HG02970 (cell line): ENCODE data around the gene LRP8.

Experiments
- ATAC-seq: cut with Tn5 transposase; IDR thresholded peaks from one replicate; pipeline ENCODE4 v1.9.1; 2021; ENCODE audit warnings: mild to moderate bottlenecking, moderate library complexity, moderate number of reproducible peaks; ENCODE audit not compliant: unreplicated experiment, low FRiP score

The LRP8 gene

DNA sequence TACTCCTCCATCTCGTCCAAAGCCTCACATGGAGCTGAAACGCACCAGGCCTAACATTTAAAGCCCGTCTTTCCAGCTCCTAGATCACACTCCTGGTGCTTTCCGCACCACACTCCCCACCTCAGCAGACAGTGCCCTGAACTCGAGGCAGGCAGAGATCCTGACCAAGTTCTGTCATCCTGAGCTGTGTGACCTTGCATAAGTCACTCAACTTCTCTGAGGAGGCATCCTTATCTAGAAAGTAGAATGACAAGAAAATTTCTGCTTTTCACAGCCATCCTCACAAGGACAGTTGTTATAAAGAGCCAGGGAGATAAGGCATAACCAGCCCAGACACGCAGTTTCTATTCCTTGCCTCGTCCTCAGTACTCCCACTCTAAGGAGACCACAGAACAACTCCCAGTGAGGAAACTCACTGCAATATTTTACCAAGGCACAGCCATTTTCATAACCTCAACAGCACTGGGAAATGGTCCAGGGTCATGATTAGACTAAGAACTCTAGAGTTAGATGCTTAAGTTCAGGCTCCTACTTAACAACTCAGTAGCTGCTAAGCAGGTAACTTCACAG, 3.1 kb downstream of the LRP8 start:
- no peak for ATAC-seq

DNA sequence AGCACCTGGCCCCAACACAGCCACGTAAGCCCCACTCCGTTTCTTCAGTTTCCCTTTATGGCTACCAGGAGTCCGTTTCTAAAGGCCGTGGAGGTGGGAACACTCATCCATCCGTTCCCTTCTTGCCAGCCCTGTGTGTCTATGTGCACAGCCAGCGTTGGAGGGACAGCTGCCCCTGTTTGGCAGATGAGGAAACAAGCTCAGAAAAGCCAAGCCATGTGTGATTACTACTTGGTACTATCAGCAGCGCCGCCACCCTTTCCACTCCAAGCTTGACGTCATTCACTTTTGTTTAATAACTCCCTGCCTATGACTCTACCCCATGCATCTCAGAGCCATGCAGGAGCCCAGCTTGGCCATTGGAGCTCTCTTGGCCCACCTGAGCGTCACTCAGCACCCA, 3.5 kb downstream of the LRP8 start:
- ATAC-seq, result no peak

DNA sequence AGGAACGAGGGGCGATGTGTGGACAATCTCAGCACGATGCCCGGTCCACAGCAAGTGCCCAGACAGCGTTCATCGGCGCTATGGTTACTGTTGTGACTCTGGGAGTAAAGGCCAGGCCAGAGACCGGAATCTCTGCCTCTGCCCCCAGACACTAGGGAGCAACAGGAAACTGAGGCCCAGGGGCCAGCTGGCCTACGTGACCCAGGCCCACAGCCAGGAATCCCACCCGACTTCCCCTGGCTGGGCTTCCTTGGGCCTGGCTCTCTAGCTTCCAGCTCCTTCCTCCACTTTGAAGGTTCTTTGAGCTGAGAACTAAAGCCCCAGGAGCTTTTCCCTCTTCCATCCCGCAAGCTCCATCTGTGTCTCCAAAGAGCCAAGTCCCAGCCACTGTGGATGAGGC, 4.6 kb downstream of the LRP8 start:
- no peak for ATAC-seq

DNA sequence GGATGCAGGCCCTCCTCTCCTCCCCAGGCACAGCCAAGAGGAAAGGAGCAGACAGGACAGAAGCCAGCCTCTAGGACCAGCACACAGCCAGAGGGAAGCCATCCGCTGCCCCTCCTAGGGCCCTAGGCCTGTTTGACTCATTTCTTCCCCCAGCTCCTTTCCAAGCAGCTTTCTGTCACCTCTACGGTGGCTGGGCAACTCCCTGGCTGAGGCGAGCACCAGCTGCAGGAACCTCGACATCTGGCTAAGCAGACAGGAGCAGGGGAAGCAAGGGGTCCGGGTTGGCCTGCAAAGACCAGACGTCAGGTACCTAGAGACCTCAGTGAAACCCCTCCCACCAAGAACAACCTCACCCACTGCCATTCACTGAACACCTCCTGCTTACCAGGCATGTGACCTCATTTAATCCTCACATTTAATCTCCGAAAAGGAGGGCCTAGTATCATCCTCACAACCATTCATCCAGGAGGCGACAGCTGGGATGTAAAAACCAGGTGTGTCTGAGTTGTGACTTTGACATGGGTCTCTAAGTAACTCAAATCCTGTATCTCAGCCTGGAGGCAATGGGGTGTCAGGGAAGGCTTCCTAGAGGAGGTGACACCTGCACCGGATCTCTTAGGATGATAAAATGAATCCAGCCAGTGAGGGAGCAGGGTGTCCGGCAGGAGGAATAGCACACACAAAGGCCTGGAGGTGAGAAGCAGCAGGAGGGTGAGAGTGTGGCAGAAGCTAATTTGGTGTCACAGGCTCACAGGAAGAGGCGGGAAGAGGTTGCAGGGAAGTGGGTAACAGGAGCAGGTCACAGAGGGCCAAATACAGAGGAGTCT, 5.9 kb downstream of the LRP8 start:
- ATAC-seq, result no peak

DNA sequence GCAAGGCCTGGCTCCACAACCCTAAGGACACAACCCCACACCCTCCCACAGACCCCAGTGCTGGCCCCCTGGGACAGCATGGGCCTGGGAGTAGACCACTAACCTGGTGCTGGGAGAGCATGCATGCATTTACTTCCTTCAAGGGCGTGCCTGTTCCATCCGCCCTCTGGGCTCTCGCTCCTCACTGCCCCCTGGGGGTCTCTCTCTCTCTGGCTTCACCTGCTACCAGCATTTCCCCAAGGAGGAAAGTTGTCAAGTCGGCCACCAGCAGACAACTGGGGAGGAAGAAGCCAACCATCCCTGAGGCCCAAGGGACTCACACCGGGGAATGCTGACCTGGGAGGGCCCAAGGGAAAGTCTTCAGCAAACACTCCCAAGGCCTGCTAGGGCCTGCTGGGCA, 6.5 kb downstream of the LRP8 start:
- no peak for ATAC-seq

DNA sequence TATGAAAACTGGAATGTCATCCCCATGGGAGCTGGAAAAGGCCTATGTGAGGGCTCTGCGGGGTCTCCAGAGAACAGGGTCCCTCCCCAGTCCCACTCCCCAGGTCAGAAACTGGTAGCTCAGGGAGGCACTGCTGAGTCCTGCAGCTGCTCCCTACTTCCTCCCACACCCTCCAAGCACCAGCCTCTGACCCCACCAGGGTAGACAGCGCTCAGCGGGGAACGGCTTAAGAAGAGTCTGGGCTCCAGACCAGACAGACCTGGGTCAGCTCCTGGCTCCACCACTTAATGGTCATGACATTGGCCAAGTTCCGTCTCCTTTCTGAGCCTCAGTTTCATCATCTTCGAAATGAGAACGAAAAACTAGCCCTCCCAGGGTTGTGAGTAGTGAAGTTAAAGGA, 7.2 kb downstream of the LRP8 start:
- no peak for ATAC-seq

DNA sequence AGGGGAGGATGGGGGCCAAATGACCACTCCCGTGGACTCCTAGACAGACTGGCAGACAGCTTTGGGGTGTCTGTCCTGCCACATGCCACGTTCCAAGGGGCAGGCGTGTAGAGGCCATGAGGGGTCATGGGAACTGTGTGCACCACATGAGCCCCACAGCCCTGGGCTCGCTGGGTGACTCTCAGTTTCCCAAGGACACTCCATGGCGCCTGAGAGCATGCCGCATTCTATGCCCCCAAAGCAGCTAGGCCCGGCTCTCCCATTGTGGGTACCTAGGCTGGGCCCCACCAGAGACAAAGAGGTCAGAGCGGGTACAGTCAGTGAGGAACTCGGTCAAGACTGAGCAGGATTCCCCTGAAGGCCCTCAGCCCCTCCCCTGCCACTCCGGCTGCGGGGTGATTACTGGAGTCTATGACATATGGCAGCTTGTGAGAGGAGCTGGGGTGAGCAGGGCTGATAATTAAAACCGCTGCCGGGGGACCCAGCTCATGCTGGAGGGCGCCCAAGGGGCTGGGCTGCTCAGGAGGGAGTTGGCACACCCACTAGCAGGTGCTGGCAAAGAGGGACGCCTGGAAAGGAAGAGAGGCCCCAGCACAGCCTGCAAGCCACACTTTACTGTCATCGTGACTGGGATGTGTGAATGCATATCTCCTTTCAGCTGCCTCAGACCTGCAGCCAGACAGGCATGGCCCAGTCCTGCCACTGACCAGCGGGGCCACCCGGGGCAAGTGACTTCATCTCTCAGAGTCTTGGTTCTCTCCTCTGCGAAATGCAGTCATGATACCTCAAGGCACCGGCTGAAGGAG, 8.4 kb downstream of the LRP8 start:
- ATAC-seq, result no peak

DNA sequence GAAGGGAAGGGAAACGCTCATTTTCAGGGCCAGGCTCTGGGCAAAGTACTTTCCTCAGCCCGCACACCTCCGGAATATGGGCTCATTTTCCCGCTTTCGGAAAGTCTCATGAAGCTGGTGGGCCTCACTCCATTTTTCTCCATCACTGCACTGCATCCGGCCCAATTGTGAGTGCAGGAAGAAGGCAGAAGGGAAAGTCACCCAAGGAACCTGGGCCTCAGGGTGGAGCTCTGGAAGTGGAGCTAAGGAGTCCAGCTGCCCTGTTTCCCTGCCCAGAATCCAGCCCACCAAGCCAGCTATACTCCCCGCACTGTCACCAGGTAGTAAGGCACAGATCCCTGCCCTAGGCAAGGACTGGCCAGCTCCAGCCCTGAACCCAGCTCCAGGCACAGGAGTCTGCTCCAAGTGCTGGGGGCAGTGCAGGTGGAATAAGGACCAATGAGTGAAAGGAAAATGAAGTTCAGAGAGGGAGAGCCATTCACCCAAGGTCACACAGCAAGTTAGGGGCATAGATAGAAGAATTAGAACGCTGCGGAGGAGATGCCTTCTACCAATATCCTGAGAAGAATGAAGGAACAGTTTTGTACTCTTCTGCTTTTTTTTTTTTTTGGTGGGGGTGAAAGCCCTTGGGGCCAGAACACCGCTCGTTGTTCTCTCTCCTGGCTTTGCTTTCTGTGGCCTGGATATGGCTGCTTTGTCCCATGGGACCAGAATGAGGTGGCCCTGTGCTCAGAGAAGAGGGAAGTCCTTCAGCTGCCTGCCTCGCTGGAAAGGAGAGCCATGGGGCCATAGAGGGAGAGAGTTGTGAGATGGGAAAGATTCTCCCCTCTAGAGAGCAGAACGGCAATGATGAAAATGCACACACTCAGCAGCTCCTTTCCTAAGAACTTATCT, 10.0 kb downstream of the LRP8 start:
- no peak for ATAC-seq

DNA sequence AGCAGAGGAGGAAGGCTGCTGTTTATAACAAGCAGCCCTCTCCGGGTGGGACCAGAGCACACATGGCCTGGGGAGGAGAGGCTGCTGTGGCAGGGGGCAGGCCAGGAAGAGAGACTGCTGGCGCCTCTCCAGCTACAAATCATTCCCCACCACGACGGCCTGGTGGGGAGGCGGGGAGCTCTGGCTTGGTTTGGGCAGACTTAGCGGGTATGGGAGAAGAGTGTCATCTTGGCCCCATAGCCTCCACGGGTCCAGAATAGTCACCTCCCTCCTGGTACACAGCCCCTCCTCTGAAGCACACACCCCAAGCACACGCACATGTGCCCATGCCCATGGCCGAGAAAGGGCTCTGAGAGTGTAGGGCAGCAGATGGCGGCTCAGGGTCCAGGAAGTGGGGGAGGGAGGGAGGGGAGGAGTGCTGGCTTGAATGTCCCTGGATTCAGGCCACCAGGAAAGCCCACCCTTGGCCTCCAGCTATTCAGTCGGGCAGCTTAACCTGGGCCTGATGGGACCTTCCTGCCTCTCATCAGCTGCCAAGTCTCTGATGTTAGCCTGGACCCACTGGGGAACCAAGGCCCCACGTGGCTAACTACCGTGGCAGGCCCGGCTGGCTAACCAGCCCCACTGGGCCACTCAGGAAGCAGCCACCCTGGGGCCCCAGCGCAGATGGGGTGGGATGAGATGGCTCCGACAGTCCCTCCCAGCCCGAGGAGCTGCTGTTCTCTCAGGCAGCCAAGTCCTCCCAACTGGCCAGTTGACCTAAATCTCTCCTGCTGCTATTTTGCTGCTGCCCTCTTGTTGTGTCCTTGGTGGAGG, 10.9 kb downstream of the LRP8 start:
- ATAC-seq, result no peak

DNA sequence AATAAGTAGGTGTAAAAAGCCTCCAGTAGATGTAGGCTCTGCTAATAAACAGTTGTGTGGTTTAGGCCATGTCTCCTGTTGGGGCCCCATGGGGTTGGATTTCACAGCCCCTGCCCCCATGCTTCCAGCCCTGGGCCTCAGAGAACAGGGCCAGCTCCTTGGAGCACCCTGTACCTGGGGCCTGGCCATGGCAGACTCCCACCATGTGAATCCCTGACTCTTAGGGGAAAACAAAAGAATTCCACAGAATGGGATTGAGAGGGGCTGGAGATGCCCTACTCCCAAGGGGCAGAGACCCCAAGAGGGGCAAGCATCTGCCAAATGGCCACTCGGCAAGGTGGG, 11.5 kb downstream of the LRP8 start:
- no peak for ATAC-seq

DNA sequence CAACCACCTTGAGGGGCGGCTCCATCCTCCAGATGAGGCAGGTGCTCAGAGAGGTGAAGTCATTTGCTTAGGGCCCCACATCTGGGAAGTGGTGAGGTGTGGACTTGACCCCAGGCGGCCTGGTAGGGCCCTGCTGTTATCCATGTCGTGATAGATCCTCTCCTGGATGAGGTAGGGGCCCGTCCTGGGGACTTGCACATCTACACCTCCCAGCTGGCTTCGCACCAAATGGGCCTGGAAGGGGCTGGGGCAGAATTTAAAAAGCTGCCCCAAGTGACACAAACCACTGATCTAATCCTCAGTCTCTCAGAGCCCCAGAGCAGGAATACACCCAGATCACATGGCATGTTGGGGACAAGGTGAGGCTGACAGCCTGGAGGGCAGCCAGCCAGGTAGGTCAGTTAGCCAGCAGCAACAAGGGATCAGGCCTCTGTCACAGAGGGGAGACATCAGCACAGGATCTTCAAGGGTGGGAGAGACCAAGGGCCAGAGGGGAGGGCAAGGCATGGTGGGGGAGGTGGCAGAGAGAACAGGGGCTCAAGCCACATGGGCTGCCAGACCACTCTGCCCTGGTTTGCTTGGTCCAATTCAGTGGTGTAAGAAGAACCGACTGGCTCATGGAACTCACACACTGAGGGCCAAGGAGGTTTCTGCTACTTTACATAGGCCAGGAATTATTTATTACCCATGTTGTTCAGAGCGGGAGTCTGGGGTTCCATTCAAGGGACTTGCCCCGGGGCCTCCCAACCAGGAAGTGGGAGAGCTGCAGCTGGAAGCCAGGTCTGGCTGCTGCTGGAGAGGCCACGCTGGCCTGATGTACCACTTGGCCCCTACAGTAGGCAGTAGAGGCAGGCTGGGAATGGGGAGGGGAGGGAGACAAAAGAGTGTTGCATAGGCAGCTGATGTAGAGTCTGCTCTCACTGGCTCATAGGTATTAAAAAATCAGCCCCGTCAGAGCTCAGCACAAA, 12.1 kb downstream of the LRP8 start:
- no peak for ATAC-seq

DNA sequence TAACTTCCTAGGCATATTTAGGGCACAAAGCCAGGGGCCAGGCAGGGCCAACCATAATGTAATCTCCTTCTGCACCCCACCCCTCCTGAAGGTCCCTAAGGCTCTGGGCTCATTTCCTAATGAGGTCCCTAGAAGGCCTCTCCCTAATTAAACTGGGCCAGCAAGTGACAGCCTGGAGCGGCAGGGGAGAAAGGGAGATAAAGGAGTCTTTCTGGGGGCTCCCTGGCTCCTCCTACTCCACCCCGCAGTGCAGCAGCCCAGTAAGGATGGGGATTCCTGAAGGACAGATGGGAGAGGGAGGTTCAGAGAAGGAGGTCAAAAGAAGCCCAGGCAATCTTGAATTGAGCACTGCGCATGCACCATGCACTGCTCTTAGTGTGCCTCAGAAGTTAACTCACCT, 12.8 kb downstream of the LRP8 start:
- ATAC-seq, result no peak

DNA sequence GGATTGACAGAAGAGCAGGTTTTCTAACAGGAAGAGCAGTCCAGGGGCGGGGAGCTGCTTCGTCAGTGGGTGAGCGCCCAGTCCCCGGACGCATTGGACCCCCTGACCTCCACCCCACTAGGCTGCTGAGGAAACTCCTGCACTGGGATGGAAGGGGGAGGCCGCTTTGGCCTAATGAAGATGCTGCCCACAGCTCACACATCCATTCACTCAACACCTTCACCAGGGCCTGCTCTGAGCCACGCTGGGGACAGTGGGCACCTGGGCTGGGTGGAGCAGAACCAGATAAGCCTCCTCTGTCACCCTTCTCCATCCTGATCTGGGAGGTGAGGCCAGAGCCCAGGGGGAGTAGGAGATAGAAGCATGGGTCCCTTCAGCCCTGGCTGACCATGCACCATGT, 13.3 kb downstream of the LRP8 start:
- no peak for ATAC-seq

DNA sequence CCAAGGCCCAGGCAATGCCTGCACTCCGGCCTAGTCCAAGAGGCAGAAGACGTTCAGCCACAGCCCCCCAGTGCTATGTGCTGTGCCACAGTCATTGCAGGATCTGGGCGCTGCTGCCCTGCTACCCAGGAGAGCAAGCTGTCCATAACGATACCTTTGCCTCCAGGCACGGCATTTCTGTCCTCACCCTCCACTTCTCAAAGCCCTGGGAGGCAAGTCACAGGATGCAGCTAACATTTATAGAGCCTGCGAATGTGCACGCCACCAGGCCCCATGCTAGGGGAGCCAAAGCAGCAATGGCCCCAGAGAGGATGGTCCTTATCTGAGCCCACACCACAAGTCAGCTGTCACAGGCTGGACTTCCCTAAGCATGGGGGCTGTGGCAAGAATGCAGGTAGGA, 13.8 kb downstream of the LRP8 start:
- no peak for ATAC-seq

DNA sequence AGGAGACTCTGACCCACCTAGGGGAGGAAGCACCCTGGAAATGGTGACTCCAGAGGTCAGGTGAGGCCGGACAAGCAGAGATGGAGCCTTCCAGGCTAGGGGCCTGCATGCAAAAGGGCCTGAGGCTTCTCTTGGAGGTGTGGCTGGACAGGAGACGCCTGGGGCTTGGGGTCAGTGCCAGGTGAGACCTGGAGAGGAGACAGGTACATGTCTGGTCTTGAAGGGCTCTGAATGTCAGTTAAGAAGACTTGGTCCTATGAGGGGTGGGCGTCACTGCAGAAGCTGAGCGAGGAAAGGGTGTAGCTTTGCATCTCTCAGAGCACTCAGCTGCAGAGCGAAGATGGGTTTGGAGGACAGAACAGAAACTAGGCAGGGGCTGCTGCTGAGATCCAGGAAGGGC, 14.3 kb downstream of the LRP8 start:
- ATAC-seq, result no peak

DNA sequence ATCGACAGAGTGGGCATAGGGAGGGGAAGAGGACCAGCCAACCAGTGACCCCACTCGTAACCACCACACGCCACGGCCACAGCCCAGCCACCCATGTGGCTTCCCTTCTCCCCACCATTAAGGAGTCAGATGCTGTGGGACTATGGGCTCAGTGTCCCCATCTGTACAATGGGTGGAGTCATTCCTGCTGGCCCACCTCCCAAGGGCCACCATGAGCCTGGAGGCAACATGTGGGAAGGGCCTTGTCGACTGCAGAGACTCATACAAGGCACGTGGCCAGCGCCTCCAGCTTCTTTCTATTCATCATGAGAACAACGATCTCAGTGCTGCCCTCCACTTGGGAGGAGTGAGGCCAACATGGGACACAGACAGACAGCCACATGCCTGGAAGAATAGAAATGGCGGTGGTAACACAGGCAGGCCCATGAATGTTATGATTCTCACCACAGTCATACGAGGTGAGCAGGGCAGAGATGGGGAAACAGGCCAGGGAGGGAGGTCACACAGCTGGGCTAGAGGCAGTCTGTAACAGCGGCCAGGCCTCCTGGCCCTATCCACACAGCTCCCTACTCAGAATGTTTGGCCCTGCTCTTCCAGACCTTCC, 16.1 kb downstream of the LRP8 start:
- ATAC-seq, result no peak

DNA sequence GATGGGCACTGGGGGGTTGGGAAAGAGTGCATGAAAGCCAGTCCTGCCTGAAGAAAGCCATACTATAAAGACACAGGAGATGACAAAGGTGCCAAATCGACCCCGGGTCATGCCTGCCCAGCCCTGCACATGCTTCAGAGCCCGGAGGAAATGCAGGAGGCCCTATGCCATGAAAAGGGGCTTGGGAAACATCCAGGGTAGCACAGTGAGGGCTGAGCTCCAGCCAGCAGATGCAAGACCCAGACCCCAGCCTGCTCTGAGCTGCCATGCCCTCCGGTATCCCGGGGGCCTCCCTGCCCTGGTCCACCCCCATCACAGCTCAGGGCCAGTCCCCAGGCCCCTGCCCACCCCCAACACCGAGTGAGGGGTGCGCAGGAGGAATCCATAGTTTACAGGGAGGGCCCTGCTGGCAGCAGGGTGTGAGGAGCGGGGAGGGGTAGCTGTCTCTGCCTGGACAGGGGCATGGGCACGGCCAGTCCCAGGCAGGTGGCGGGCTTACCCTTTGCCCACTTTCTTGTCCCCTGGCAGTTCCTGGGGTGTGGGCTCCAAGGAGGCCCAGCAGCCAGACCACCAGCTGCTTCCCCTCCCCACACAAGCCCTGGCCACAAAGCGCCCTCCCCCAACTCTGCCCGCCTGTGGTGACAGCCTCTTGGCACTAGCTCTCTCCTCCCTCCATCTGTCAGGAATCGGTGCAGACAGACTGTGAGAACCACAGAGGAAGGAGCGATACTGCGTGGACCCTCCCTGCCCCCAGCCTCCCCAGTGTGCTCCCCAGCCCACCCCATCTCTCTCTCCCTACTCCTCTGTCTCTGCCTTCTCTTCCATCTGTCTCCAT, 16.8 kb downstream of the LRP8 start:
- no peak for ATAC-seq

DNA sequence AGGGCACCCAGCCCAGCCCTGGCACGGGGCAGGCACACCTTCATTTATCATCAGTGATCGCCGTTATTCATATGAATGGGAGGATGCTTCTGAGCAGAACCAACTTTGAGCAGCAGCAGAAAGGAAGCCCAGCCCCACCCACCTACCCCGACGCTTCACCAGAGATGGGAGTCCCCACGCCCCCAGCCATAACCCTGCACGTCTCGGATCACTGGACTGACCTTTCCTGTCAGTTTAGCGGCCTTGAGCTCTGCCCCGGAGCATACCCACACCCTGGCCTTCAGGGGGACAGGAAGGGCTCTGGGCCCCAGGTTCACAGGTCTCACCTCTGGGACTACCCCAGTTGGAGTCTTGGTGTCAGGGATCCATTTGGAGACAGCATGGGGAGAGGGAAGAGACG, 18.1 kb downstream of the LRP8 start:
- no peak for ATAC-seq
